IMR-90 (cell line): ENCODE measurements around the gene NEAT1.
A peak's percentile ranks its signal among the peaks of the same experiment; 100 is the strongest.

ENCODE experiments used
- BHLHE40 ChIP-seq: fragments of 150-350 bp; IDR thresholded peaks from 2 replicates; pipeline ENCODE4 v1.6.1; 2016; ENCODE audit warnings: mild to moderate bottlenecking, low read depth, low read length
- CEBPB ChIP-seq: IDR thresholded peaks from 2 replicates; pipeline ENCODE4 v1.6.1; 2012; ENCODE audit warnings: low read depth, low read length, improper control_type of control experiment
- MAZ ChIP-seq: IDR thresholded peaks from 2 replicates; pipeline ENCODE4 v1.6.1; 2012; ENCODE audit warnings: low read depth, mild to moderate bottlenecking, low read length, improper control_type of control experiment, moderate library complexity, borderline replicate concordance
- NFE2L2 ChIP-seq: fragments of 150-350 bp; IDR thresholded peaks from 2 replicates; pipeline ENCODE4 v1.6.1; 2016; ENCODE audit warnings: low read depth, mild to moderate bottlenecking, low read length
- POLR2A ChIP-seq: IDR thresholded peaks from 2 replicates; pipeline ENCODE4 v1.6.1; 2012; ENCODE audit warnings: mild to moderate bottlenecking, low read depth, low read length
- RAD21 ChIP-seq: IDR thresholded peaks from 2 replicates; pipeline ENCODE4 v1.6.1; 2012; ENCODE audit warnings: low read length, improper control_type of control experiment
- RCOR1 ChIP-seq: IDR thresholded peaks from 2 replicates; pipeline ENCODE4 v1.6.1; 2012; ENCODE audit warnings: mild to moderate bottlenecking, low read length, improper control_type of control experiment; ENCODE audit not compliant: insufficient replicate concordance
- SMC3 ChIP-seq: fragments of 150-350 bp; IDR thresholded peaks from 2 replicates; pipeline ENCODE4 v1.6.1; 2016; ENCODE audit warnings: low read depth, mild to moderate bottlenecking, antibody characterized with exemption, low read length, moderate library complexity
- TF ChIP-seq, protein P1 (sequence below): conservative IDR thresholded peaks from 2 replicates; pipeline ENCODE4 v1.5.1; 2012; ENCODE audit warnings: mild to moderate bottlenecking, low read depth, low read length, improper control_type of control experiment
- TF ChIP-seq, protein P2 (sequence below): fragments of 150-350 bp; IDR thresholded peaks from 2 replicates; pipeline ENCODE4 v1.6.1; 2016; ENCODE audit warnings: low read depth, mild to moderate bottlenecking, low read length, moderate library complexity, borderline replicate concordance

DNA sequence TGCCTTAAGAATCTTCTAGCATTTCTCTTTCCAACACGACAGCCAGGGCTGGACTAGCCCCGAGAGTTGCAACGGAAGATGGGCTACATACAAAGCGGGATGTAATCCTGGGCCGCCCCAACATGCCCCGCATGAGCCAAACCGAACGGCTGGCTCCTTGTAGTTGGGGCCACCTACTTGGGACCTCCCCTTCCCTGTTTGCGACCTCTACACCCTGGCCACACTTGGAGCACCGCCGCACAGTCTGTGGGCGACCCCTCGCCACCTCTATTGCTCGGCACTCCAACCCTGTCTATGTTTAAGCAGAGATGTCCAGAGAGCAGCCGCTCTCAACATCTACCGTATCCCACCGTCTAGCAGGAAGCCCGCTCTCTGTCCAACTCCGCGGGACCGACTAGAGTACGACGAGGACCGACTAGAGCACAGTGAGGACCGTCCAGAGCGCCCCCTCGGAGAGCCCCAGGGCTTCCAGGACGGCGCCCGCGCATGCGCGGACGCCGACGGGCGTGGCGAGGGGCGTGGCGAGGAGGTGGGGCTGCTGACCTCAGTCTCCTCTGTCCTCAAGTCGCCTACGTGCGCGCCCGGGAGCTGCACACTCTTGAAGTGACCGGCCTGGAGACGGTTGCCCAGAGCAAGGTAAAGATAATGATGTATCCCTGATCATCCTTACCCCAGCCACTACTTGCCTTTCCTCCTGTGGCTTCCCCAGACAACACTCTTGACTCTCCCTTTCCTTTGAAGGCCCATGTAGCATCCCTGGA is 32.3 kb downstream of the NEAT1 start:
- TF ChIP-seq, protein P1, sequence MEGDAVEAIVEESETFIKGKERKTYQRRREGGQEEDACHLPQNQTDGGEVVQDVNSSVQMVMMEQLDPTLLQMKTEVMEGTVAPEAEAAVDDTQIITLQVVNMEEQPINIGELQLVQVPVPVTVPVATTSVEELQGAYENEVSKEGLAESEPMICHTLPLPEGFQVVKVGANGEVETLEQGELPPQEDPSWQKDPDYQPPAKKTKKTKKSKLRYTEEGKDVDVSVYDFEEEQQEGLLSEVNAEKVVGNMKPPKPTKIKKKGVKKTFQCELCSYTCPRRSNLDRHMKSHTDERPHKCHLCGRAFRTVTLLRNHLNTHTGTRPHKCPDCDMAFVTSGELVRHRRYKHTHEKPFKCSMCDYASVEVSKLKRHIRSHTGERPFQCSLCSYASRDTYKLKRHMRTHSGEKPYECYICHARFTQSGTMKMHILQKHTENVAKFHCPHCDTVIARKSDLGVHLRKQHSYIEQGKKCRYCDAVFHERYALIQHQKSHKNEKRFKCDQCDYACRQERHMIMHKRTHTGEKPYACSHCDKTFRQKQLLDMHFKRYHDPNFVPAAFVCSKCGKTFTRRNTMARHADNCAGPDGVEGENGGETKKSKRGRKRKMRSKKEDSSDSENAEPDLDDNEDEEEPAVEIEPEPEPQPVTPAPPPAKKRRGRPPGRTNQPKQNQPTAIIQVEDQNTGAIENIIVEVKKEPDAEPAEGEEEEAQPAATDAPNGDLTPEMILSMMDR = peak; percentile 14; the same call in 1 of the 2 replicates
- no peak for TF ChIP-seq SMC3
- TF ChIP-seq, protein P2, sequence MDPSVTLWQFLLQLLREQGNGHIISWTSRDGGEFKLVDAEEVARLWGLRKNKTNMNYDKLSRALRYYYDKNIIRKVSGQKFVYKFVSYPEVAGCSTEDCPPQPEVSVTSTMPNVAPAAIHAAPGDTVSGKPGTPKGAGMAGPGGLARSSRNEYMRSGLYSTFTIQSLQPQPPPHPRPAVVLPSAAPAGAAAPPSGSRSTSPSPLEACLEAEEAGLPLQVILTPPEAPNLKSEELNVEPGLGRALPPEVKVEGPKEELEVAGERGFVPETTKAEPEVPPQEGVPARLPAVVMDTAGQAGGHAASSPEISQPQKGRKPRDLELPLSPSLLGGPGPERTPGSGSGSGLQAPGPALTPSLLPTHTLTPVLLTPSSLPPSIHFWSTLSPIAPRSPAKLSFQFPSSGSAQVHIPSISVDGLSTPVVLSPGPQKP = no peak
- TF ChIP-seq POLR2A = peak; percentile 86
- no peak for TF ChIP-seq RAD21
- TF ChIP-seq NFE2L2 = no peak
- TF ChIP-seq CEBPB = no peak
- no peak for TF ChIP-seq BHLHE40
- TF ChIP-seq MAZ = peak; percentile 9; the same call in 1 of the 2 replicates
- TF ChIP-seq RCOR1 = no peak
